Measurements from ENCODE around the gene CCDC183.
"Not testable (repeated sequence)": the region's sequence is repeated elsewhere in the genome, so short reads cannot be mapped to it uniquely, and the experiment has no call there.

Gene CCDC183

DNA sequence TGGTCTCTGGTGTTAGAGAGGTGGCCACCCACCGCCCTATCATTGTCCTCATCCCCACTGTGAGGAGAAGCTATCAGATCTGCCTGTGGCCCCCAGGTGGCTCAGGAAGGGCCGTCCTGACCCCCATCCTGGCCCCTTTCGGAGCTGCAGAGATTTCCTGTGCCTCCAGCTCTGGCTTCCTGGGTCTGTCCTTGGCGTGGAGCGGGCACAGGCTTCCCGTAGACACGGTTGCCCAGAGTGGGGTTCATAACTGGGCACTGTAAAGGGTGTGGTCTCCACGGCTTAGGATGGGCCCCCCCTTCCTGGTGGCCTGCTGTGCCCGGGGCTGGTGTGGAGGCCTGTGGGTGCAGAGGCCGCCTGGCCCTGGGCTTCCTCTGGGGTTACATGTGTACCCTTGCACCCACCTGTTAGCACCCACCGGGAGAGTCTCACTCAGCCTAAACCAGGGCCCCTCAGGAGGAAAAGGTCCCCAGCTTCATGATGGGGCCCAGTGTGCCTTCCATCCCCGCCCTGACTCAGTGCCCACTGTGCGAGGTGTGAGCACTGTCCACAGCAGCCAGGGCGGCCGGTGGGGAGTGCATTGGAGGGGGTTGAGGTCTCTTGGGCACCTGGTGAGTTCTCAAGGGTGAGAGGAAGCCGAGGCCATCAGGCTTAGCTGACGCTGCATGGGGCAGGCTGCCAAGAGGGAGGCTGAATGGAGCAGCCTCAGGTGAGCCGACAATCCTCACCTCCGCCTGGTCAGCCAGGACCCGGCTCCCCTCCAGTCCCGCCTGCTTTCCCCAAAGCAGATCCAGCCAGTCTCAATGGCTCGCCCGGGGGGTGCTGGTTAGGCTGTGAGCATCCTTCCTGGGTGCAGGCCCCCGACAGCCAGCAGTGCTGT, 30.8 kb downstream of the CCDC183 start:
- DNase-seq = no peak

DNA sequence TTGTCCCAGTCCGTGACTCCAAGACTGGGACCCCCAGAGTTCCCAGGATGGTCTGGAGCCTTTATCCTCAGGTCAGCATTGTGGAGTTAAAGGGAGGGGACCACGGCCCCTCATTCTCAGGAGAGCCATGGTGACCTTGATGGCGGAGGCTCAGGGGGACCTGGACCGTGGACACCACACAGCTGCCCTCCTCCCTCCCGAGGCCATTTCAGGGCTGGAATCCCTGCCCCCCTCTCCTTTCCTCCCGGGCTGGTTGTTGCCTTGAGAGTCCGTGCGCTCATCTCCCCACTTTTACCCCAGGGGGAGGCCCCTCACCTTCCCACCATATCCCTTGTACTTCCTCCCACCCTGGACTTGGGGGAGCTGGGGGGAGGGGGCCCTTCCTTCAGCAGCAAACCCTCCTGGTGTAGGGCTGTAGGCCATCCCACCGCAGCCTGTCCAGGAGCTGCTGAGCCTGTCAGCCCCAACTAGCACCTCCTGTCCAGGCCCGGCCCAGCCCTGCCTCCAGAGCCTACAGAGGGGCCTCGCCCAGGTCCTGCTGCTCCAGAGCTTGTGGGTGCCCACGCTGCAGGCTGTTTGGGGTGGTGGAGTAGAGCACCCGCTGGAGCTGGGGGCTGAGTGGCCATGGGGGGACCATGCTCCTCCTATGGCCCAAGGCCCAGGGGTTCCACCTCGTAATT, 31.8 kb downstream of the CCDC183 start:
- no peak for DNase-seq

DNA sequence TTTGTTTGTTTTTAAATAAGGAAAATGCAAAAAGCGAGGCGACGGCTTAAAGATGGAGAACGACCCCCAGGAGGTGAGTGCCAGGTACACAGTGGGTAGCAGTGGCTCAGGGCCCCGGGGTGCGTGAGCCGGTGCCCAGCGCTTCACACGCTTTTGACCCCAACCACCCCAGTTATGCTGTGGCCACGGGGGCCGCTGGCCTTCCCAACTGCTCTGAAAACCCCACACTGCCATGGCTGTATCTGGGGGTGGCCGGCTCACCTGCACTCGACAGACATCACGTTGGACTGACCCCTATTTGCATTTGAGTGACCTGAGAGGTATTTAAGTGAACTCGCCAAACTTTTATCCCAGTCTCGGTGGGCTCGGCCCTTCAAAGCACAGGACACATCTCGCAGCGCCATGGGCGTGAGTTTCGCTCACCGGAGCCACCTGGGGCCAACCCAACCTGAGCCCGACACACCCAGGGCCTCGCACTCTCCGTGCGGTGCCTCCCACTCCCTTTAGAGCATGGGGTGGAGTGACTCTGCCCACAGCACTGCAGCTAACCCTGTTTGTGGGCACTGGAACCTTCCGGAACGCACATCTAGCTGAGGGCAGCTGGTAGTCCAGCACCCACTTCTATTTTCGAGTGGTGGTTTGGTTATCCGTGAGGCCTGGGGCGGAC, 32.5 kb downstream of the CCDC183 start:
- no peak for DNase-seq

DNA sequence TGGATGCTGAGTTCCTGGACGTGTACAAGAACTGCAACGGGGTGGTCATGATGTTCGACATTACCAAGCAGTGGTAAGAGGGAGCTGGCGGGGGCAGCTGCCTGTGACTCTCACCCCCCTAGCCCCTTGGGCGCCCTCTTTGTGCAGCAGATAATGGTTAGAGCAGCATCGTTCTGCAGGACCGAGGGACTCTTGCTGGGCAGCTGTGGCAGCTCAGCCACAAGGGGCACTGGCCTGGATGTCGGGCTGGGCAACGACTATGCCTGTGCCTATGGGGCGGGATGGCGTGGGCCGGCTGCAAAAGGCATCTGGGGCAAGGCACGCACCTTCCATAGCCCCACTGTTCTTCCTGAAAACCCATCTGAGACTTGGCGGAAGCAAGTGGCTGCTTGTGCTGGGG, 33.3 kb downstream of the CCDC183 start:
- DNase-seq = no peak

DNA sequence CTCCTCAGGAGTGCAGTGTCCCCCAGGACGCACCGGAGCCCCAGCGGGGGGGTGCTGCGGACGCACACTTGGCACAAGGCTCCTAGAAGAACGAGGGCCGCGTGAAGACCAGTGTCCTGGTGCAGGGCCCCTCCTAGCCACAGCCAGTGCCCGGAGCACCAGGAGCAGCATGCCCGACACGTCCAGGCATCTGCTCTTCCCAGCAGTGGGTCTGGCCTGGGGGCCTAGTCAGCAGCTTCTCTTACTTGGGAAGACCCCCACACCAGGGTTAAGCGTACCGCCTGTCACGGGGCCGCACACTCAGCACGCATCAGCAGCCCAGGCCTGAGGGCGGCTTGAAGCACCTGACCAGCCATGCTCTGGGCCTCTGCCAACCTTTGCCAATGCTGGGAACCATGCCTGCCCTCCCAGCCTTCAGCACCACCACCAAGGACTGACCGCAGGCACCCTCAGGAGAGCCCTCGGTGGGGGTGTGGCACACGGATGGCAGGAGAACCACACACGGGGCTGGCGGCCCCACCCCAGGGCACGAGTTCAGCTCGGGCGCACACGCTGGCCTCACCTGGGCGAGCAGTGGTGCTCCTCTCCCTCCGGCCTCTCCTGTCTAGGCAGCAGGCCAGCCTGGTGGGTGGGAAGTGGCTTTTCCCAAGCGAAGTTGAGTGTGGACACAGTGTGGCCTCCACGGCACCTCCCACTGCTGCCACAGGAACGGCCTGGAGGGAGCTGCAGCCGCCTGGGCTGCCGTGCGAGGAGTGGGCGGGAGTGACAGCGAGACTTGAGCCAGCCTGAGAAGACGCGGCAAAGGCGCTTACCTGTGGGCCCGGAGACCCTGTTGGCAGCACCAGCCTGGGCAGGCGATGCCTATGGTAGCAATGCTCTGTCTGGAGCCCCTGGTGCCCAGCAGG, 34.1 kb downstream of the CCDC183 start:
- no peak for DNase-seq

DNA sequence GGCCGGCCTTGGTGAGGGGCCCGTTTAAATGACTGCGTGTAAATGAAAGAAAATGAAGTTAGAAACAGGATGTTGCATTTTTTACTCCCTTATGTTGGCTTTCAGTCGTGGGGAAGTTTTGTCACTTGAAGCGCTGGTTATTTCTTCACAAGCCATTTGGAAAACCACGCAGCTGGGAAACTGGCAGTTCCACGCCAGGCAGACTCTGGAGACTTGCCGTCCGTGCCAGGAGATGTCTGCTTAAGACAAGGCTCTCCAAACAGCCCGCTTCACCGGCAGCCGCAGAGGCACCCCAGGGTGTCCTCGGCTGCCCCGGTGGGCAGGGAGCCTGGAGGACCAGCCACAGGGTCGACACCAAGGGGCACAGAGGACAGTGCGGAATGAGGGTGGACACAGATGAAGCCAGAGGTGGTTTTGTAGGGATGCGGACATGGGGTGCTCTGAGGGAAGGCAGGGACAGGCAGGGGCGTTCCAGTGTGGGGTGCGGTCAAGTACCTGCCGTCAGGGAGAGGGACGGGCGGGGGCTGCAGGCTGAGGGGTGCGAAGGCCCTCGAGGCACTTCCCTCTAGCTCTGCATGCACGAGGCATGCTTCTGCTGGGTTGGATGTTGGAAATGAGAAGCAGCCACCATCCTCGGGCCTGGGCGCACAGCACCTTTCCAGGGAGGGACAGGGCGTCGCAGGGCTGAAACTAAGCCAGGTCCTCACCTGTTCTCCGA, 35.0 kb downstream of the CCDC183 start:
- no peak for DNase-seq

DNA sequence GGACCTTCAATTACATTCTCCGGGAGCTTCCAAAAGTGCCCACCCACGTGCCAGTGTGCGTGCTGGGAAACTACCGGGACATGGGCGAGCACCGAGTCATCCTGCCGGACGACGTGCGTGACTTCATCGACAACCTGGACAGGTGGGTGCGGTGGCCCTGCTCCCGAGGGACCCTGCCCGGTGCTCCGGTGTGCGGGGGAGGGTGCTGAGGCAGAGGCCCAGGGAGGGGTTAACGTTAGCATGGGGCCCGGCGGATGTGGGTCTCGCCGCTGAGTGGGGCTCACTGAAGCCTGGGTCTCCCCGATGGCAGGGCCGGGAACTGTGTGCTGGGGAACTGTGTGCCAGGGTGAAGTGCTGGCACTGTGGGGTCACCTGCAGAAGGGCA, 35.6 kb downstream of the CCDC183 start:
- DNase-seq = no peak

DNA sequence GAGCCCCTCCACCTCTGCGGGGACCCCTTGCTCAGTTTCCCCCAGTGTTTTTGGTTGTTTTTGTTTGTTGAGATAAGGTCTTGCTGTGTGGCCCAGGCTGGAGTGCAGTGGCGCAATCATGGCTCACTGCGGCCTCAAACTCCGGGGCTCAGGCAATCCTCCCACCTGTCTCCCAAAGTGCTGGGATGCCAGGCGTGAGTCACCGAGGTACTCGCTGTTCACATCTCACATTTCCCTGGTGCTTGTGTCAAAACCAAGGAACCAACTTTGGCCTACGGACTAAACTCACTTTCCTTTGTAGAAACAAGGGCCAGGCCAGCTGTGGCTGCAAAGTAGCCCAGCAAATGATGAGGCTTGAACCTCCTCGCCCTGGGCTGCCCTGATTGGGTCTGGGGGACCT, 36.4 kb downstream of the CCDC183 start:
- no peak for DNase-seq

DNA sequence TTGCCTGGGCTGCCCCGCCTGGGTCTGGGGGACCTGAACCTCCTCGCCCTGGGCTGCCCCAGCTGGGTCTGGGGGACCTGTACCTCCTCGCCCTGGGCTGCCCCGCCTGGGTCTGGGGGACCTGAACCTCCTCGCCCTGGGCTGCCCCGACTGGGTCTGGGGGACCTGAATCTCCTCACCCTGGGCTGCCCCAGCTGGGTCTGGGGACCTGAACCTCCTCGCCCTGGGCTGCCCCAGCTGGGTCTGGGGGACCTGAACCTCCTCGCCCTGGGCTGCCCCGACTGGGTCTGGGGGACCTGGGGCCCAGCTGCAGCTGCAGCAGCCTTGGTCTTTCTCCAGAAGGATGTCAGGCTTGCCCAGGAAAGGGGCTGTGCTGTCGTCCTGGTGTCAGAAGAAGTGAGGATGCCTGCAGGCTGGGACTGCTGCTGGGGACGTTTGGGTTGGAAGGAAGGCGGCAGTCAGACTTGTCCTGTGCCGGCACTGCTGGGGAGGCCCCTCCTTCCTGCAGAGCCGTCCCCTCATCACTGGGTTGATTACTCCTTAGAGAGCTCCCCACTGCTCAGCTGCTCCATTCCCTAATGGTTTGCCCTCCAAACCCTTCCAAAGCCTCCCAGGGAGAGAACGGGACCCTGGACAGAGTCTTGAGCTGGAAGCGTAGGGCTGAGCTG, 37.4 kb downstream of the CCDC183 start:
- not testable (repeated sequence) for DNase-seq

DNA sequence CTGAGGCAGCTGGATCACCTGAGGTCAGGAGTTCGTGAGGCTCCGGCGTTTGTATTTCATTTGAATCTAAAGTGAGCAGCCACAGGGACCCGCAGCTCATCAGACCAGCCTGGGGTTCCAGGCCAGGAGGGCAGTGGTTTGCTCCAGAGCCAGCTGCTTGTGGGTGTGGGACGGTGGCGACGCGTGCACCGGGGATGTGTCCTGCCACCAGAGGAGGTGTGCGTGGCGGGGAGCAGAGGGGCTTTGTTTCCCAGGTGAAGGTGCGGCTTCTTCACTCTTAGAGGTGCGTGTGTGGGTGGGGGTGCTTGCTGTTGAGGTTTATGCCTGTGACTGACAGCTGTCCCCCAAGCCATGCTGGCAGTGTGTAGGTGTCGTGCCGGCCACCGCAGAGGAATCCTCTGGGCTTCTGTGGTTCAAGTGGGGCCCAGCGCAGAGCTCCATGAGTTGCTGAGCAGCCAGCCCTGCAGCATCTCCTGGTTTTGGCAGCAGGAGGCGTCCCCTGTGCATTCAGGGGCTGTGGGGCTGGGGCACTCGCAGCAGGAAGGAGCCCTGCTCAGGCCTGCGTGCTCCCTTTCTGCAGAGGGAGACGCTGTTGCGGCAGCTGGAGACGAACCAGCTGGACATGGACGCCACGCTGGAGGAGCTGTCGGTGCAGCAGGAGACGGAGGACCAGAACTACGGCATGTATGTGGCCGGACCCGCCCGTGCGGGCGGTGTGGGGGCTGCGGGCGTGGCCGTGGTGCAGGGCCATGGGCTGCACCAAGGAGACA, 39.2 kb downstream of the CCDC183 start:
- DNase-seq = no peak

DNA sequence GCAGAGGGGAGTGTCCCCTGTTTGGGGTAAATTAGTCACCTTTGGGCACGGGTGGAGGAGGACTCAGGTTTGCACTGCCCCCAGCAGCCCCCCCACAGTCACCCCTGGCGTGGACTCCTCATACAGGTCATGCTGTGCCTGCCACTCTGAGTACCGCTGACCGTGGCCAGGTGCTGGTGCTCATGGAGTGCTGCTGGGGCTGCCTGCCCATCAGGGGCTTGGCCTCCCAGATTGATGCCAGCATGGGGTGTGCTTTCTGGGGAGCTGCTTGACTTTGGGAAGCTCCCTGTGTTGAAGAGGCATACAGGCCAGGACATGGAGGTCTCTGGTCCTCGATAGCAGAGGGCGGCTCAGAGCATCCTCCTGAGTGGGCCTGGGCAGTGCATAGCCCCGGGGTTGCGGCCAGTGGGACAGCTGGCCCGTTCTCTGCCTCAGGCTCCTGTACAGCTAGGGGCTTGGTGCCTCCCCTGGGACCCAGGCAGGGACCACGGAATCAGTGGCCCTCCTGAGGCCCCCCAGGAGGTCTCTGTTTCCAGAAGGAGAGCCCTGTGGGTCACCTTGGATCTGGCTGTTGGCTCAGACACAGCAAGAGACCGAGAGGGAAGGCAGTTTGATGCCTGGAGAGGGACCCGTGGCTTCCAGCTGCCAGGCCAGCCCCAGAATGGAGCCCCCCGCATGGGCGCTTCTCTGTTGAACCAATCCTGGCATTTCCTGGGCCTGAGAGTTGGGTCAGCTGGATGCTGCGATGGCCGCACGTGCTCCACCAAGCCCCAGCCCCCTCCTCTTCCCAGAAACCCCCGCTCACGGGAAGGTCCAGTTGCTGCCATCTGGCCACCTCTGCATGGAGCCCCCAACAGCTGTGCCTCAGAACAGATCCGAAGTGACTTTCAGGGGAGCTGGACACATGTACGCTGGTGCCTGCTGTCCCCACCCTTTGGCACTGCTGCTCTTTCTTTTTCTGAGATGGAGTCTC, 40.1 kb downstream of the CCDC183 start:
- no peak for DNase-seq

DNA sequence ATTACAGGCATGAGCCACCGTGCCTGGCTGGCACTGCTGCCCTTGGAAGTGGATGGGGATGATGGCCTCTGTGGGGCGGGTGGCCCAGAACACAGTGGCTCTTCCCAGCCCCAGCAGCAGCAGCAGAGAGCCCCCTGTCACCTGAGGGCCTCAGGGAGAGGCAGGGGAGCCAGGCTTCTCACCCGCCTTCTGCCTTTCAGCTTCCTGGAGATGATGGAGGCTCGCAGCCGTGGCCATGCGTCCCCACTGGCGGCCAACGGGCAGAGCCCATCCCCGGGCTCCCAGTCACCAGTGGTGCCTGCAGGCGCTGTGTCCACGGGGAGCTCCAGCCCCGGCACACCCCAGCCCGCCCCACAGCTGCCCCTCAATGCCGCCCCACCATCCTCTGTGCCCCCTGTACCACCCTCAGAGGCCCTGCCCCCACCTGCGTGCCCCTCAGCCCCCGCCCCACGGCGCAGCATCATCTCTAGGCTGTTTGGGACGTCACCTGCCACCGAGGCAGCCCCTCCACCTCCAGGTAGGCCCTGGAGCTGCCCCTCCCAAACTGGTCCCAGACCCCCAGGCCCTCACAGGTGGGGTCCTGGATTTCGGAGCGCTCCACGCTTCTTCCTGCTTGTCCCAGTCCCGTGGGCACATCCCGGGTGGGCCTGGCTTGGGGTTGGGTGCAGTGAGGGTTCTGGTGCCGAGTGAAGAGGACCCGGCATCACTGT, 41.2 kb downstream of the CCDC183 start:
- no peak for DNase-seq

DNA sequence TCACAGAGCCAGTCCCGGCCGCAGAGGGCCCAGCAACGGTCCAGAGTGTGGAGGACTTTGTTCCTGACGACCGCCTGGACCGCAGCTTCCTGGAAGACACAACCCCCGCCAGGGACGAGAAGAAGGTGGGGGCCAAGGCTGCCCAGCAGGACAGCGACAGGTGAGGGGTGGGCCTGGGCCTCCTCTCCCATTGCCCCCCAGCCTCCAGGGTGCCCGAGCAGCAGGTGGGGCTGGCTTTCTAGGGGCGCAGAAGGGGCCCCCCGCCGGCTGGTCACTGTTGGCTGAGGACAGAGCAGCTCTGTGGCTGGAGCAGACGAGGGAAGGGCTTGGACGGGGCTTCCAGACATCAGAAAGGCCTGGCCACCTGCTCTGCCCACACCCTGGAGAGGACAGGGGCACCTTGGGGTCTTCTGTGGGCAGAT, 41.7 kb downstream of the CCDC183 start:
- DNase-seq = not testable (repeated sequence)

DNA sequence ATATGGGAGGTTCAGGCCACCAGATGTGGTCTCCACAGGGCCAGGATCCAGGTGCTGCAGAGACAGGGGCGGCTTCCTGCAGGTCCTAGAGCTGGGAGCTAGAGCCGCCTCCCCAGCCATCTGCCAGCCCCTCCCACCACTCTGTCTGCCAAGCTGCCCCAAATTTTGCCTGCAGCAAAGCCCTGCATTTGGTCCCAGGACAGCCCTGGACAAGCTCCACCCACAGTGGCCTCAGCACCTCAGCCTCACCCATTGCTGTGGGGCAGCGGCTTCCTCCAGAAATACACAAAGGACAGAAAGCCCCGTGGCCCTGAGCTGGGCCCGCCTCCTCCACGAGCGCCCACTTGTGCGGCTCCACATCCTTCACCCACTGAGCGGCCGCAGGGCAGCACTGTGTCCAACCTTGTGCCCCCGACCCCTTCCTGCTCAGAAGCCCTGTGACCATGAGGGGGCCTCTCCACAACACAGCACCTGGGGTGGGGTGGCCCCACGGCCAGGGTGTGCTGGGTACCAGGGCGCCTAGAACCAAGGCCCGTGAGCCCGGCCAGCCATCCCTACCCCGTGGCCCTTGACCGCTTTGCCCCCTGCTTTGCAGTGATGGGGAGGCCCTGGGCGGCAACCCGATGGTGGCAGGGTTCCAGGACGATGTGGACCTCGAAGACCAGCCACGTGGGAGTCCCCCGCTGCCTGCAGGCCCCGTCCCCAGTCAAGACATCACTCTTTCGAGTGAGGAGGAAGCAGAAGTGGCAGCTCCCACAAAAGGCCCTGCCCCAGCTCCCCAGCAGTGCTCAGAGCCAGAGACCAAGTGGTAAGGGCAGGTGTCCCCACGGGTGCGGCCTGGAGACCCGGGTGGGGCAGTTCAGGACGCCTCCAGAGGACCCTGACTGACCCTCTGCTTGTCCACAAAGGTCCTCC, 42.4 kb downstream of the CCDC183 start:
- no peak for DNase-seq

DNA sequence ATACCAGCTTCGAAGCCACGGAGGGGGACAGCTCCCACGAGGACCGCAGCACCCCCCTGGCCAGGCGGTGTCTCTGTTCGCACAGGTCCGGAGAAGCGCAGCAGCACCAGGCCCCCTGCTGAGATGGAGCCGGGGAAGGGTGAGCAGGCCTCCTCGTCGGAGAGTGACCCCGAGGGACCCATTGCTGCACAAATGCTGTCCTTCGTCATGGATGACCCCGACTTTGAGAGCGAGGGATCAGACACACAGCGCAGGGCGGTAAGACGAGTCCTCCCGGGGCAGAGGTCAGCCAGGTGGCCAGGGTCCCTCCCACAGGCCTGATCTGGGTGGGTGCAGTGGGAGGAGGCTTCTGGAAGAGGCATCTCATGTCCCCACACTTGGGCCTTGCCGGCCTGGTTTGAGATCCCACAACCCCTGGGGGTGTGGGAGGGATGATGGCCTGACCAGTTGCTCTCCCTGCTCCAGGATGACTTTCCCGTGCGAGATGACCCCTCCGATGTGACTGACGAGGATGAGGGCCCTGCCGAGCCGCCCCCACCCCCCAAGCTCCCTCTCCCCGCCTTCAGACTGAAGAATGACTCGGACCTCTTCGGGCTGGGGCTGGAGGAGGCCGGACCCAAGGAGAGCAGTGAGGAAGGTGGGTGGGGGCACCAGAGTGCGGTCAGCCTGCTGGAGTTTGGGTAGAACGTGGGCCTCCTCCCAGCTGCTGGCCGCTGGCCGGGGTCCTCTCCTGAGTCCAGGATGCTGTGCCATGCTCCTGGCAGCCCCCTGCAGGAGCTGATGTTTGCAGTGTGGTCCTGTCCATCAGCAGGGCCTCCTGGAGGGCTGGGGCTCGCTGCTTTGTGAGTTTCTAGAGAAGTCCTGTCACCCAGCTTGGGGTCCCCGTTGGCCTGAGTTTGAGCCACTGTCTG, 43.3 kb downstream of the CCDC183 start:
- no peak for DNase-seq

DNA sequence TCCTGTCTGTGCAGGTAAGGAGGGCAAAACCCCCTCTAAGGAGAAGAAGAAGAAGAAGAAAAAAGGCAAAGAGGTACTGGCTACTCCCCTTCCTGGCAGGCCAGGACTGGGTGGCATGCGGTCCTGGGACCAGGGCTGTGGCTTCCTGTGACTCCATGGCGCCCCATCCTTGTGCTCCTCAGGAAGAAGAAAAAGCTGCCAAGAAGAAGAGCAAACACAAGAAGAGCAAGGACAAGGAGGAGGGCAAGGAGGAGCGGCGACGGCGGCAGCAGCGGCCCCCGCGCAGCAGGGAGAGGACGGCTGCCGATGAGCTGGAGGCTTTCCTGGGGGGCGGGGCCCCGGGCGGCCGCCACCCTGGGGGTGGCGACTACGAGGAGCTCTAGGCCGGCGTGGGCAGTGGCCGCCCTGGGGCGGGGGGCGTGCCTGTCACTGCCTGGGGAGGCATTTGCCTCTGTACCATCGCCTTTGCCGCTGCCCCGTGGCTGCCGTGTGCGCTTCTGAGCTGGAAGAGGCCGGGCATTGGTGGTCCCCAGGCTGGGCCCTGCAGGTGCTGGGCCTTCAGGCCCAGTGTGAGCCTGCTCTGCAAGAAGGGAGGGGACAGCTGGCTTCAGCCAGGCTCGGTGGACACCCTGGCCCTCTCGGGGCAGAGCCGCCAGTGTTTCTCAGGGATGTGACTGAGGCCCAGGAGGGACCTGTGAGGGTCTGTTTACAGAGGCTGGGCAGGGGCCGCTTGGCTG, 44.2 kb downstream of the CCDC183 start:
- DNase-seq = no peak

Measured in activated effector memory CD4-positive, alpha-beta T cell treated with Interleukin-2 at 50 U/mL for 16 hours (primary cell).